ENCODE measurements around the gene RNU5B-1. TPM values are rescaled to one million over a fixed set of nuclear protein-coding genes. Genes with fewer than 3 reads are reported as not detected.
A peak's percentile ranks its signal among the peaks of the same experiment; 100 is the strongest.

The RNU5B-1 gene
- polyA plus RNA-seq, 2 of the 4 experiments (the other 2 are of a cell fraction), result not detected

GRCh38 chr15:65310431-65311137, 6.1 kb downstream of the RNU5B-1 start:
- DNase-seq (ENCODE audit: low read depth in 1 of 2, low spot score in 1 of 2) (no peak), FAIRE-seq (no peak), ATAC-seq (no peak)
- Histone ChIP-seq H3K4me1 (peaks cover 12% of the 10 kb centered on the region; the same call in 2 of the 3 replicates), H3K9me3 (no peaks in the 10 kb centered on the region), H3K4me2 (no peak overlapping the region), H3K27ac (no peak overlapping the region), H3K4me3 (no peak overlapping the region)
- ChIA-PET CTCF (interaction anchor here (0.6 to 7.0 kb wide), 9 partner anchors 8 to 532 kb away, joined by 3 to 85 read pairs (median 6); no protein-coding TSS in a partner anchor), POLR2A (no interaction called here)
- WGBS (ENCODE audit: missing lambda C conversion rate), result 81% methylated on average over 10 of the region's 10 CpGs
- no peak for TF ChIP-seq JUNB (IDR thresholded peaks at IDR 0.05)
- no peak for TF ChIP-seq NR3C1 (IDR thresholded peaks at IDR 0.05)
- no peak for TF ChIP-seq SMC3 (IDR thresholded peaks at IDR 0.05)
- TF ChIP-seq HOXA7 (CRISPR knock-in tag; IDR thresholded peaks at IDR 0.05), result no peak
- no peak for TF ChIP-seq RARB (CRISPR knock-in tag; IDR thresholded peaks at IDR 0.05)
- TF ChIP-seq CEBPB (IDR thresholded peaks at IDR 0.05), result no peak
- no peak for TF ChIP-seq USF2 (IDR thresholded peaks at IDR 0.05)

DNA sequence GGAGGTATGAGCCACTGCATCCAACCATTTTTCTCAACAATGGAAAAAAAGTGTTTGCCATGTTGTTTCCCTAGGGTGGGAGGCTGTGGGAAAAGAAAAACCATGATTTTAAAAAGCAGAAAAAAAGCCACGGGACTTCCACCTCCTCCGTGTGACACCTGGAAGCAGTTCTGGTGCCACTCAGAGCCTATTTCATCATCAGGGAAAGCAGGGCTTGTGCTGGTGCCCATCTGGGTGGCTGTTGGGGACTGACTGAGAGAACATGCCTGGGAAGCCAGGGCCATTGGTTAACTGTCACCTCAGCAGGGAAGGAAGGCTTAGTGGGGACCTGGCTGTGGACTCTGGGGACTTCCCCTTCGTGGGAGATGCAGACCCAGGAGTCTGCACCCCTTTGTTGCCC, 7.3 kb downstream of the RNU5B-1 start:
- no peak for FAIRE-seq
- H3K4me3 ChIP-seq, result no peak overlapping the region
- TF ChIP-seq E2F6 (IDR thresholded peaks at IDR 0.05; ENCODE audit: borderline replicate concordance, low read depth), result no peak
- no peak for TF ChIP-seq KDM1A (IDR thresholded peaks at IDR 0.05; ENCODE audit: low read depth)
- TF ChIP-seq CBX8 (IDR thresholded peaks at IDR 0.05), result no peak
- no peak for TF ChIP-seq HDAC2 (IDR thresholded peaks at IDR 0.05)
- TF ChIP-seq ESRRA (IDR thresholded peaks at IDR 0.05; ENCODE audit: borderline replicate concordance, low read length), result no peak
- no peak for TF ChIP-seq RAD21 (conservative IDR thresholded peaks at IDR 0.05 in 1 of 2, IDR thresholded peaks at IDR 0.05 in 1 of 2)
- TF ChIP-seq ZNF302 (CRISPR knock-in tag; IDR thresholded peaks at IDR 0.05), result no peak
- H3K9me3 ChIP-seq, result no peaks in the 10 kb centered on the region
- POLR2A ChIA-PET, result no interaction called here
- WGBS (ENCODE audit: missing lambda C conversion rate), result 36% methylated on average over 3 of the region's 3 CpGs
- peak in 1 of 2 experiments; percentile 15; a peak in 1 of 6 replicates for ATAC-seq
- no peak overlapping the region for H3K4me2 ChIP-seq
- no peak overlapping the region for H3K27ac ChIP-seq
- H3K4me1 ChIP-seq, result peaks cover under 1% of the 10 kb centered on the region; the same call in 2 of the 3 replicates
- CTCF ChIA-PET, result no interaction called here
- DNase-seq (ENCODE audit: low read depth in 1 of 2, low spot score in 1 of 2), result no peak

GRCh38 chr15:65312400-65312916, 8.0 kb downstream of the RNU5B-1 start:
- ChIA-PET CTCF (interaction anchor here (1.1 to 16.1 kb wide), 5 partner anchors 10 to 326 kb away, joined by 3 to 722 read pairs (median 4); partner anchors contain the start of gene IGDCC3), POLR2A (interaction anchor here (1.6 kb wide), 1 partner anchor 8 kb away, joined by 8 read pairs; the partner anchor contains the start of gene RNU5B-1)
- DNase-seq (ENCODE audit: low read depth in 1 of 2, low spot score in 1 of 2) (no peak), FAIRE-seq (no peak), ATAC-seq (peak; percentile 53 to 67; a peak in 4 of 6 replicates)
- H3K27ac ChIP-seq, result no peak overlapping the region
- no peak overlapping the region for H3K4me2 ChIP-seq
- TF ChIP-seq HOXA7 (CRISPR knock-in tag; IDR thresholded peaks at IDR 0.05), result no peak
- TF ChIP-seq CHD2 (IDR thresholded peaks at IDR 0.05; ENCODE audit: low read length, partially characterized antibody), result no peak
- no peak for TF ChIP-seq FOSB (CRISPR knock-in tag; IDR thresholded peaks at IDR 0.05)
- no peak for TF ChIP-seq NR3C1 (IDR thresholded peaks at IDR 0.05)
- TF ChIP-seq, protein P1, sequence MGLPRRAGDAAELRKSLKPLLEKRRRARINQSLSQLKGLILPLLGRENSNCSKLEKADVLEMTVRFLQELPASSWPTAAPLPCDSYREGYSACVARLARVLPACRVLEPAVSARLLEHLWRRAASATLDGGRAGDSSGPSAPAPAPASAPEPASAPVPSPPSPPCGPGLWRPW (IDR thresholded peaks at IDR 0.05), result no peak
- no peak for TF ChIP-seq POLR2A (IDR thresholded peaks at IDR 0.05; ENCODE audit: low read length)
- no peak for TF ChIP-seq CTCF (IDR thresholded peaks at IDR 0.05)
- no peak for TF ChIP-seq CBX2 (IDR thresholded peaks at IDR 0.05; ENCODE audit: borderline replicate concordance, low read depth)
- no peak for TF ChIP-seq NFE2L2 (conservative IDR thresholded peaks at IDR 0.05; ENCODE audit: low read length)
- no peak for TF ChIP-seq RCOR1 (IDR thresholded peaks at IDR 0.05; ENCODE audit: low read depth, low read length)
- TF ChIP-seq CHD4 (IDR thresholded peaks at IDR 0.05; ENCODE audit: borderline replicate concordance), result no peak
- TF ChIP-seq EP300 (IDR thresholded peaks at IDR 0.05), result no peak
- no peak for TF ChIP-seq JUN (IDR thresholded peaks at IDR 0.05)
- TF ChIP-seq, protein P2, sequence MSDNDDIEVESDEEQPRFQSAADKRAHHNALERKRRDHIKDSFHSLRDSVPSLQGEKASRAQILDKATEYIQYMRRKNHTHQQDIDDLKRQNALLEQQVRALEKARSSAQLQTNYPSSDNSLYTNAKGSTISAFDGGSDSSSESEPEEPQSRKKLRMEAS (IDR thresholded peaks at IDR 0.05), result no peak
- TF ChIP-seq JUNB (IDR thresholded peaks at IDR 0.05), result no peak
- TF ChIP-seq, protein P3, sequence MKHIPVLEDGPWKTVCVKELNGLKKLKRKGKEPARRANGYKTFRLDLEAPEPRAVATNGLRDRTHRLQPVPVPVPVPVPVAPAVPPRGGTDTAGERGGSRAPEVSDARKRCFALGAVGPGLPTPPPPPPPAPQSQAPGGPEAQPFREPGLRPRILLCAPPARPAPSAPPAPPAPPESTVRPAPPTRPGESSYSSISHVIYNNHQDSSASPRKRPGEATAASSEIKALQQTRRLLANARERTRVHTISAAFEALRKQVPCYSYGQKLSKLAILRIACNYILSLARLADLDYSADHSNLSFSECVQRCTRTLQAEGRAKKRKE (CRISPR knock-in tag; IDR thresholded peaks at IDR 0.05; ENCODE audit: low read depth), result no peak
- no peak for TF ChIP-seq MYC (IDR thresholded peaks at IDR 0.05; ENCODE audit: borderline replicate concordance, low read length)
- no peak for TF ChIP-seq TFCP2L1 (CRISPR knock-in tag; IDR thresholded peaks at IDR 0.05)
- TF ChIP-seq BCL3 (IDR thresholded peaks at IDR 0.05), result no peak
- H3K4me1 ChIP-seq, result no peaks in the 10 kb centered on the region
- WGBS (ENCODE audit: missing lambda C conversion rate), result 80% methylated on average over 11 of the region's 11 CpGs
- H3K4me3 ChIP-seq, result no peak overlapping the region
- no peaks in the 10 kb centered on the region for H3K9me3 ChIP-seq
